GM12878 (cell line): ENCODE data around the gene EXD3. TPM values are rescaled to one million over a fixed set of nuclear protein-coding genes. Genes with fewer than 3 reads are reported as not detected.

Experiments
- ATAC-seq: fragments of 200-7000 bp; cut with Tn5 transposase; 3 replicates; pipeline ENCODE4 v1.9.1; 2020; ENCODE audit warnings: mild to moderate bottlenecking, moderate library complexity
- BruUV-seq: library from RNA; stranded (reverse); fragments of 400-500 nt; replicated peaks from 2 replicates; lab custom pipeline; 2021; lab: Mats Ljungman, UMichigan
- CTCF ChIA-PET: fragments of 300-600 bp; sonication (Branson Sonifier 250); formaldehyde crosslinking; extraction: SDS; loops from one replicate; lab custom pipeline; 2021; ENCODE audit warnings: inconsistent platforms; lab: Yijun Ruan, JAX
- POLR2A ChIA-PET: fragments of 350-600 bp; formaldehyde crosslinking; extraction: SDS; loops from one replicate; lab custom pipeline; 2021; ENCODE audit warnings: inconsistent platforms; lab: Charles Lee
- RAD21 ChIA-PET: fragments of 300-600 bp; sonication (Branson Sonifier 250); formaldehyde crosslinking; loops from one replicate; lab custom pipeline; 2023; ENCODE audit warnings: antibody characterized with exemption; ENCODE audit not compliant: unreplicated experiment; lab: Charles Lee
- SMC1A ChIA-PET: fragments of 300-600 bp; sonication (Branson Sonifier 250); formaldehyde crosslinking; loops from one replicate; lab custom pipeline; 2023; ENCODE audit not compliant: unreplicated experiment, uncharacterized antibody; lab: Charles Lee
- DNase-seq: peaks from one replicate; pipeline ENCODE4 v3.0.0-alpha.2; 2011; ENCODE audit warnings: low read depth, low spot score
- FAIRE-seq: peaks from 3 replicates; lab custom pipeline; 2011; peaks lifted over from hg19 to GRCh38; lab: Jason Lieb, UNC
- H2AFZ ChIP-seq: 2 replicates; pipeline ENCODE4 v1.6.0; 2011; ENCODE audit warnings: low read depth, low read length, control low read depth; ENCODE audit not compliant: control insufficient read depth
- H3K27ac ChIP-seq: 2 replicates; pipeline ENCODE4 v1.5.1; 2011; ENCODE audit warnings: control low read depth; ENCODE audit not compliant: control insufficient read depth, insufficient read depth
- H3K27me3 ChIP-seq, 2 experiments: replicated peaks in 1 of 2; 2 replicates each; pipeline versions ENCODE4 v1.6.0 to v1.6.1; 2011; ENCODE audit warnings: low read length in 1 of 2; ENCODE audit not compliant: control insufficient read depth in 2 of 2, insufficient read depth in 2 of 2
- H3K36me3 ChIP-seq, 2 experiments: 2 replicates each; pipeline ENCODE4 v1.5.1; 2011; ENCODE audit warnings: low read length in 1 of 2; ENCODE audit not compliant: control insufficient read depth in 2 of 2, insufficient read depth in 2 of 2
- H3K4me1 ChIP-seq: 2 replicates; pipeline ENCODE4 v1.6.1; 2011; ENCODE audit warnings: mild to moderate bottlenecking, low read length, moderate library complexity, mixed read lengths; ENCODE audit not compliant: control insufficient read depth, insufficient read depth
- H3K4me2 ChIP-seq: 2 replicates; pipeline ENCODE4 v1.6.0; 2011; ENCODE audit warnings: control low read depth; ENCODE audit not compliant: control insufficient read depth, insufficient read depth
- H3K4me3 ChIP-seq: fragments of 200-600 bp; sonication (generic); 2 replicates; pipeline ENCODE4 v1.5.1; 2016
- H3K79me2 ChIP-seq: 2 replicates; pipeline ENCODE4 v1.6.0; 2011; ENCODE audit warnings: low read length; ENCODE audit not compliant: control insufficient read depth, insufficient read depth
- H3K9ac ChIP-seq: 2 replicates; pipeline ENCODE4 v1.8.0; 2011; ENCODE audit warnings: low read length, control low read depth, mixed read lengths; ENCODE audit not compliant: control insufficient read depth, insufficient read depth
- H3K9me3 ChIP-seq: replicated peaks from 3 replicates; pipeline ENCODE4 v1.5.1; 2011; ENCODE audit warnings: mild to moderate bottlenecking, low read length; ENCODE audit not compliant: control insufficient read depth, insufficient read depth
- H4K20me1 ChIP-seq: 2 replicates; pipeline ENCODE4 v1.6.0; 2011; ENCODE audit not compliant: control insufficient read depth, insufficient read depth
- ASH2L ChIP-seq: fragments of 300-600, 200-600 bp; sonication (generic); IDR thresholded peaks from 2 replicates; pipeline ENCODE4 v1.6.1; 2017; ENCODE audit warnings: low read depth, mild to moderate bottlenecking, borderline replicate concordance
- CTCF ChIP-seq, 3 experiments: IDR thresholded peaks in 2 of 3; conservative IDR thresholded peaks in 1 of 3; 2 replicates each; pipeline ENCODE4 v1.5.1; 2011; ENCODE audit warnings: low read depth in 3 of 3, low read length in 3 of 3, mild to moderate bottlenecking in 3 of 3, control low read depth in 2 of 3, moderate library complexity in 2 of 3, inconsistent platforms in 1 of 3, mixed read lengths in 1 of 3; ENCODE audit not compliant: control insufficient read depth in 2 of 3, insufficient read depth in 1 of 3; ENCODE audit errors: extremely low read depth in 1 of 3
- NBN ChIP-seq: fragments of 450-650 bp; IDR thresholded peaks from 2 replicates; pipeline ENCODE4 v1.6.1; 2016
- RCOR1 ChIP-seq: conservative IDR thresholded peaks from 2 replicates; pipeline ENCODE4 v1.6.1; 2012; ENCODE audit warnings: low read depth, low read length, improper control_type of control experiment
- WRNIP1 ChIP-seq: IDR thresholded peaks from 2 replicates; pipeline ENCODE4 v1.6.1; 2011; ENCODE audit warnings: low read depth, low read length, improper control_type of control experiment, borderline replicate concordance
- WGBS: methylation state at CpG from one replicate; pipeline ENCODE4 v1.1.6; 2016; ENCODE audit warnings: low lambda C conversion rate; ENCODE audit not compliant: insufficient replicate concordance, insufficient coverage; ENCODE audit errors: missing lambda C conversion rate; 5-methylcytosine and 5-hydroxymethylcytosine counted together
- in situ Hi-C: fragments of 300-500 bp; cut with MboI; formaldehyde crosslinking; loops from 9 replicates; pipeline ENCODE4 v1.14.3; 2018; ENCODE audit warnings: mixed read lengths
- intact Hi-C: fragments of 100-400 bp; cut with micrococcal nuclease; formaldehyde crosslinking; loops from one replicate; pipeline ENCODE4 v1.14.2; 2022; ENCODE audit not compliant: unreplicated experiment
- polyA plus RNA-seq, 11 experiments: library from polyadenylated mRNA; depleted of rRNA in 4 of 11; unstranded in 6 of 11; stranded (reverse) in 5 of 11; fragments of >200 nt; fragmentation: Nextera tagmentation in 4 of 11; fragmentation: Illumina TruSeq in 1 of 11; extraction: Ambion mirVana in 4 of 11; extraction: Trizol in 1 of 11; gene quantifications; 1 replicate in 1 of 11; 2 replicates in 10 of 11; pipeline versions ENCODE4 v1.2.1 to v1.2.3, GENCODE V29; 2011 to 2016; ENCODE audit warnings: inconsistent platforms in 2 of 11, missing spikeins in 2 of 11, low read depth in 1 of 11
- total RNA-seq, 4 experiments: library from RNA; depleted of rRNA in 3 of 4; stranded (reverse); fragments of >200 nt in 3 of 4; fragmentation: Illumina TruSeq in 1 of 4; extraction: Trizol in 1 of 4; gene quantifications; 2 replicates each; pipeline versions ENCODE4 v1.2.1 to v1.2.3, GENCODE V29; 2013 to 2021

EXD3 gene
- total and polyA plus RNA-seq, 10 of the 15 experiments (the other 5 are each of a cell fraction or from before 2014, with no cell fraction given) = 0.21 to 7.1 (median 3.6) TPM

GRCh38 chr9:137355761-137356365 lies 67.1 kb downstream of the EXD3 start:
- Histone ChIP-seq H3K4me2 (no peak overlapping the region), H3K9ac (no peak overlapping the region), H2AFZ (no peak overlapping the region), H3K27ac (no peak overlapping the region), H3K79me2 (no peaks in the 10 kb centered on the region), H3K27me3 (no peaks in the 10 kb centered on the region), H3K4me3 (no peak overlapping the region), H4K20me1 (no peaks in the 10 kb centered on the region), H3K9me3 (peaks cover 13% of the 10 kb centered on the region), H3K4me1 (no peaks in the 10 kb centered on the region), H3K36me3 (no peaks in the 10 kb centered on the region)
- FAIRE-seq (no peak), ATAC-seq (no peak), DNase-seq (no peak)
- intact Hi-C loops (no loop called here), in situ Hi-C loops (no loop called here)
- CTCF ChIA-PET = interaction anchor here (0.6 kb wide), 1 partner anchor 179 kb away, joined by 3 read pairs; no protein-coding TSS in a partner anchor
- TF ChIP-seq NBN (no peak), ASH2L (no peak), CTCF (IDR thresholded peaks at IDR 0.05 in 2 of 3, conservative IDR thresholded peaks at IDR 0.05 in 1 of 3; ENCODE audit: control insufficient read depth in 2 of 3, extremely low read depth in 1 of 3, insufficient read depth in 1 of 3, low read depth in 3 of 3, low read length in 3 of 3) (no peak), RCOR1 (no peak), WRNIP1 (no peak)
- WGBS = 50% methylated on average over 18 of the region's 18 CpGs
- POLR2A ChIA-PET = no interaction called here
- BruUV-seq = no TSS peak
- SMC1A ChIA-PET = no interaction called here
- RAD21 ChIA-PET = no interaction called here
